Activated gamma-delta T cell treated with Interleukin-2 at 50 U/mL for 16 hours (primary cell): ENCODE data around the gene FAM174C.

Source experiments
- DNase-seq: peaks from one replicate; pipeline ENCODE4 v3.0.0-alpha.2; 2020

The FAM174C gene

DNA sequence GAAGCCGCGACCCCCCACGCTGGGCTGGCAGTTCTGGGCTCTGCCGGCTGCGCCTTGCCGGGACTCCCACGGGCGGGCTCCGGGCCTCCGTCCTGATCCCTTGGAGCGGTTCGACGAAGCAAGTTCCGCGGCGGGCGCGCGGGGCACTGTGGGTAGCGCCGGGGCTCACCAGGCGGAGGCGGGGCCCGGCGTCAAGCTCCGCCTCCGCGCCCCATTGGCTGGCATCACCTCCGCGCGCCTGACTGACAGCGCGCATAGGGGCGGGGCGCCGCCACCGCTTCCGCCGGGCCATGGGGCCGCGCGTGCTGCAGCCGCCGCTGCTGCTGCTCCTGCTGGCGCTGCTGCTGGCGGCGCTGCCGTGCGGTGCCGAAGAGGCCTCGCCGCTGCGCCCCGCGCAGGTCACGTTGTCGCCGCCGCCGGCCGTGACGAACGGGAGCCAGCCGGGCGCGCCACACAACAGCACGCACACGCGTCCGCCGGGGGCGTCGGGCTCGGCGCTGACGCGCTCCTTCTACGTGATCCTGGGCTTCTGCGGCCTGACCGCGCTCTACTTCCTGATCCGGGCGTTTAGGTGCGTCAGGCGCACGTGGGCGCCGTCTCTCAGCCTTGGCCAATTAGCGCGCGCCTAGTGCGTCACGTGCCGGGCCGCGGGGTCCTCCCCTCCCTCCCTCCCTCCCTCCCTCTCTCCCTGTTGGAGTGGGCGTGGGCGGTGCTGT, at the start of gene FAM174C:
Gene FAM174C (plus strand): TSS at position 271 of the 716 bp plus-strand sequence. CDS start 20 bp downstream, at position 291.
- peak; percentile 93 for DNase-seq

DNA sequence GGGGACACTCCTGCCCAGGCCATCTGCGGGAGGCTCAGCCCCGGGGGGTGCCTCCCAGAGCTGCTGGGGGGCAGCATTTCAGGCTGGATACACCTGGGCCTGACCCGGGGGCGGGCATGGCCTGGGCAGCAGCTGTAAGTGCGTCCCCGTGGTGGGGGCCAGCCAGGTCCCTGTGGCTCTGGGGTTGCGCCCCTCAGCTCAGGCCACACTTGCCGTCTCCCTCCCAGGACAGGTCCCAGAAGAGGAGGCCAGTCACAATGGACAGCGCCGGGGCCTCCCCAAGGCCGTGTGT, 49.2 kb upstream of the FAM174C start:
- DNase-seq, result no peak

DNA sequence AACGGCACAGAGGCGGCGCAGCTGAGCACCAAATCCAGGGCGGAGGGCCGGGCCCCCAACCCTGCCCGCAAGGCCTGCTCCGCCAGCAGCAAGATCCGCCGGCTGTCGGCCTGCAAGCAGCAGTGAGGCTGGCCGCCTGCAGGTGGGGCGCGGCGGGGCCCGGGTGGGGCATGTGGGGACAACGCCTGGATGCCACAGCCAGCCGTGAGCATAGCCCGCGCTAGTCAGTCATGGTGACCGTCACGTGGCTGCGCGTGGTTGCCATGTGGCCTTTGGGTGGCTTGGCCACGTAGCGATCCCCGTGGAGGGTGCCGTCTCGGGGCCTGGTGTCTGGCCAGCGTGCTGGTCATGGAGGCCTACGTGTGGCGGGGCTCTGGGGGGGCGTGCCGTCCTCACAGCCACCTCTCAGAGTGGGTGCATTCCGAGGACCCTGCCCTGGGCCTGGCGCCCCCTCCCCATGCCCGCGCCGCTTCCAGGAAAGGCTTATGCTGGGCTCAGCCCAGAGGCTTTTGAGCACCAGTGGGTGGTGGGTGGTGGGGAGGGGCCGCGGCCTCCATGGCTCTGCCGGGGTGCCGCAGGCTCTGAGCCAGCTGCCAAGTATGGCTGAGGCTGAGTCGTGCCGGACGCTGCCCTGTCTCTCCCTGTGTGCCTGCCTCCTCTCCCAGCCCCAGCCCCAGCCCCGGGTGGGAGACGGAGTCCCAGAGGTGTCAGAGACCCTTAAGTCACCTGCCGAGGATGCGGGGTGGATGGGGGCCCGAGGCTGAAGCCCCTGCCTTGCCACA, 48.6 kb upstream of the FAM174C start:
- no peak for DNase-seq

DNA sequence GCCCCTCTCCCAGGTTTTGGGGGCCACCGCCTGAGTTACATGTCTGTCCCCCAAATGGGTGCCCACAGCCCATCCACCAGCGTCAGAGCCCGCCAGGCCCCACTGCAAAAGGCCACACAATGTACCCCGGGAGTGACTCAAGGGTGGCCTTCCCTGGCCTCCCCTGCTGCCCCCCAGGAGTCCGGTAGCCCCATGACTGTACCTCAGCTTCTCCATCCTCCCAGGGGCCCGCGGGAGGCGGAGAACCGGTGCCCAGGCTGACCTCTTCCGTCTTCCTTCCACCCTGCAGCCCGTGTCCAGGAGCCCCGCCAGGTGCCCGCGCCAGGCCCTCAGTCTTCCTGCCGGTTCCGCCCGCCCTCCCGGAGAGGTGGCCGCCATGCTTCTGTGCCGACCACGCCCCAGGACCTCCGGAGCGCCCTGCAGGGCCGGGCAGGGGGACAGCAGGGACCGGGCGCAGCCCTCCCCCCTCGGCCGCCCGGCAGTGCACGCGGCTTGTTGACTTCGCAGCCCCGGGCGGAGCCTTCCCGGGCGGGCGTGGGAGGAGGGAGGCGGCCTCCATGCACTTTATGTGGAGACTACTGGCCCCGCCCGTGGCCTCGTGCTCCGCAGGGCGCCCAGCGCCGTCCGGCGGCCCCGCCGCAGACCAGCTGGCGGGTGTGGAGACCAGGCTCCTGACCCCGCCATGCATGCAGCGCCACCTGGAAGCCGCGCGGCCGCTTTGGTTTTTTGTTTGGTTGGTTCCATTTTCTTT, 47.9 kb upstream of the FAM174C start:
- no peak for DNase-seq

DNA sequence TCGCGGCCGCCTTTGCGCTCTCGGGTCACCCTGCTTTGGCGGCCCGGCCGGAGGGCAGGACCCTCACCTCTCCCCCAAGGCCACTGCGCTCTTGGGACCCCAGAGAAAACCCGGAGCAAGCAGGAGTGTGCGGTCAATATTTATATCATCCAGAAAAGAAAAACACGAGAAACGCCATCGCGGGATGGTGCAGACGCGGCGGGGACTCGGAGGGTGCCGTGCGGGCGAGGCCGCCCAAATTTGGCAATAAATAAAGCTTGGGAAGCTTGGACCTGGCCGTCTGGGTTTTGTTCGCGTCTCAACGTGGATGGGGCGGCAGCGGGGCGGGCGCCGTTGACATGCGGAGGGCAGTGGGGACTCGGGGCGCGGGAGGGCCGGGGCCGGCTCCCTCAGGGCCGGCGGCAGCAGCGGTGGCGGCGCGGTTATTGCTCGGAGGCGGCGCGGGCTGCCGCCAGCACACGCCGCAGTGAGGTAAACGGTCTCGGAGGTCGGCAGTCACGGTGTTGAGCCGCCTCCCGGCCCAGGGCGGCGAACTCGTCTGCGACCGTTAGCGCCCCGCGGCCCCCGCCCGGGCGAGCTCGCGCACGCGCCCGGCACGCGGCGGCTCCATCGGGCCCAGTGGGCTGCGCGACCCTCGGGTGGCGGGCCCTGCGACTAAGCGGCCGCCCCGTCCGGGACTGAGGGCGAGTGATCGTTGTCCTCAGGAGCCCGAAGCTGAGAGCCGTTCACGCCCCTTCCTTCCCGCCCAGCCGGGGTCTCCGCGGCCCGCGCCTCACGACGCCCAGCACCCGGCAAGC, 47.0 kb upstream of the FAM174C start:
- DNase-seq, result no peak

DNA sequence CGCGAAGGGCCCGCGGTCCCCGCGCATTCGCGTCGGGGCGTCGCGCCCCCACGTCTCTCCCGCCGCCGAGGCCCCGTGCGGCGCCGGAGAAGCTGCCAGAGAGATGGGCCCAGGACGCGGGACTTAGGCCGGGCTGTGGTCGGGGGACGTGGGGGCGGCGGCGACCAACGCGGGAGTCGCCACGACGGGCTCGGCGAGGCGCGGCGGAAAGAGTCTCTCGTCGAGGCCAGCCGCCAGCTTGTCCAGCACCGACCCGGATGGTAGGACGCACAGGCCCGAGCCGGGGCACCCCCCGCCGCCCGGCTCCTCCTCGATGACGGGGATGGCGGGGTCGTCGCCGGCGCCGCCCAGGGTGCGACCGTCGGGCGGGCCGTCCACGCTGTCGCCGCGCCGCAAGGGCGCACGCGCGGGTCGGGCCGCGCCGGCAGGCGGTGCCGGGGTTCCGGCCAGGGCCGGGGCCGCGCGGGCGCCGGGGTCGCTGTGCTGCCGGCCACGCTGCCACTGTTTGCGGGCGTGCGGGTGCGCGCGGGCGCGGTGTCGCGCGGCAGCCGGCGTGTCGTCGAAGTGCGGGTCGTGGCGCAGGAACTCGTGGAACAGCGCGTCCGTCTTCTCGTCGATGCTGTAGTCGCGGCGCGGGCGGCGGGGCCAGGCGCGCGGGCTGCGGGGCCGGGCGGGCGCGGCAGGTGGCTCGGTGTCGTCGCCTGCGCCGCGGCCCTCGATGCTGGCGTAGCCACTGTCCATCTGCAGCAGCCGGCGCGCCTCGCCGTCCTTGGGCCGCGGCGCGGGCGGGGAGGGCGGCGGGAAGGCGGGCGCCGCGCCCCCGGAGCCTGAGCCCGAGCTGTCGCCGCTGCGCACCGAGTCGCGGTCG, 46.0 kb upstream of the FAM174C start:
- no peak for DNase-seq

DNA sequence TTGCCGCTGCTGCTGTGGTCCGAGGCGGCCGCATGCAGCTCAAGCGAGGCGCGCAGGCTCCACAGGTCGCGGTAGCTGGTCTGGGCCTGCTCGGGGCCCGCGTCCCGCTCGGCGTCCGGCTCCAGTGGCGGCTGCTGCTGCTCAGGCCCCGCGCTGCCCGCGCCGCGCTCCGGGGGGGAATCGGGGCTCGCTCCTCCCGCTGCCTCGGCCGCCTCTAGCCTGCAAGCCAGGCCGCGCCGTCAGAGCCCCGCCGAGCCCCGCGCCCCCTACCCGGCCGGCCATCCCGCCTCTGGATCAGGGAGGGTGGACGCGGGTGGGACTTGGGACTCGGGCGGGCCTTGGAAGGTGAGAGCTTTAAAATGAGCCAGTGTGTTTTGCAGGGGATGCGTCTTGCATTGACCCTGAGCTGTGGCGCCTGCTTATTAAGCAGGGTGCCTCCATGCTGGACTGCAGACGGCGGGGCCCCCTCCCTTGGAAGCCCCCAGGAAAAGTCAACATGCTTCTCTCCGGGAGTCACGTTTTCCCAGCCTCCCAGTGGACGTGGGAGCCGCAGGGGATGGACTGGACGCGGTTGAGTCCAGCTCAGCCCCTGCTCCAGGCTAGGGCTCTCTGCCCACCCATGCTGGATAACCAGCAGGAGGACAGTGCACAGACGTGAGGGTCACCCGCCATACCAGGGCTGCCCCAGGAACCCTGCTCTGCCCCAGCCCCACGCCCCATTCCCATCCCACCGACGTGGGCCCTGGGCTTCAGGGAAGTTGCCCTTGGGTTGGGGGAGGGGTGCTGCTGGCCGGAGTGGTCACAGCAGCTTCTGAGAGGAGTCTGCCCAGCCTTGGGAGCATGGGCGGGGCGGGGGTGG, 45.2 kb upstream of the FAM174C start:
- no peak for DNase-seq

DNA sequence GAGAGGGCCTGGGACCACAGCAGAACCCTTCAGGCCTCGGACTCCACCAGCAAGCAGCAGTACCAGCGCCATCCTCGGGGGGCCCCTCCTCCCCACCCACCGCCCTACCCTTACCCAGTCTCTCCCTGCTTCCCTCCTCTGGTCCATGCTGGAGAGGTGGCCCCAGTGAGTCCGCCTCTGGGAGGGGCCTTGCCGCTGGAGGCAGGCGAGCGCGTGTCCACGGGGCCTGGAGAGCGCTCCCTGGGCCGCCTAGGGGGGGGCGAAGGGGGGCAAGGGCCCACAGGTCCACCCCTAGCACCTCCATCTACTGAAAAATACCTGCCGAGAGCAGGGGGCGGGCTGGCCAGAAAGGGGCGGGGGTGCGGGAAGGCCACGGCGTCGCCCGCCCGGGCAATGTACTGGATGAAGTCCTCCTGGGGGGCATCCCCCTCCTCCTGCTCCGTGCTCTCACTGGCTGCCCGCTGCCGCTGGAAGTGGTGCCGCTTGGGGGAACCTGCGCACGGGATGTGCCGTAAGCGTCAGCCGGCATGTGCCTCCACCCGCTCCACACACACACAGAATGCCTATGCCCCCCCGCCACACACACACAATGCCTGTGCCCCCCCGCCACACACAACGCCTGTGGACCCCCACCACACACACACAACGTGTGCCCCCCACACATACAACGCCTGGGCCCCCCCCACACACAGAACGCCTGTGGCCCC, 44.4 kb upstream of the FAM174C start:
- no peak for DNase-seq

DNA sequence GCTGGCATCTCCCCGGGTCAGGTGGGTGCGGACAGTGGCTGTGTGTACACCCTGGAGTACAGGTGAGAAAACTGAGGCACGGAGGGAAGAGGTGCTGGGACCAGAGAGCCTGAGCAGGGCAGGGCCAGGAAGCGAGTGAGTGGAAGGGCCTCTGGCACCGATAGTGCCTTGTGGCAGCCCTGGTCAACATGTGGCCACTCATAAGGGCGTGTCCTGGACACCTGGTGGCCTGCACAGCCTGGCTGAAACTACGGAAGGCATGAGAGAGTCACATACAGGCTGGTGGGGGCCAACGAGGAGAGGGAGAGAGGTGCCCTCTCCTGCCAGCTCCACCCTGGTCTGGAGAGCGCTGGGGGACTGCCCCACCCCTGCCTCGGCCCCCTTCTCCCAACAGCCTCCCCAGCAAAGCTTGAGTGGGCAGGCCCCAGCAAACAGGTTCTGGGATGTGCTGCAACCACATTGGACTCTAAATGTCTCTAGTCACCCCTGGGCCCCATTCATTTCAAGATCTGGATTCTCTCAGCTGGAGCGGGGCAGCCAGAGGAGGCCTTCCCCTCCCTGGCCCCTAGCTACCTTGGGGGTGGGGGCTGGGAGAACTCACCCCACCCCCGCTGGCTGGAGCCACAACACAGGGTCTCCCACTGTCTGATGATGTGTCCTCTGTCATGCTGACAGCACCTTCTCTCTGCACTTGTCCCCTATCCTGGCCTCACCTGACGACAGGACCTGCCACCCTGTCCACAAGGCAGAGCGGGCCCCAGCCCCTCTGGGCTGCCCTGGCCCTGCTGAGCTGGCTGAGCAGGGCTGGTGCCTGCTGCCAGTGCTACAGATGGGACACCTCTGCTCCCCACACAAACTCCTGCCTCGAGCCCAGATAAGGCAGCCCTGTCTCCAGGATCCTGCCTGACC, 43.3 kb upstream of the FAM174C start:
- no peak for DNase-seq

DNA sequence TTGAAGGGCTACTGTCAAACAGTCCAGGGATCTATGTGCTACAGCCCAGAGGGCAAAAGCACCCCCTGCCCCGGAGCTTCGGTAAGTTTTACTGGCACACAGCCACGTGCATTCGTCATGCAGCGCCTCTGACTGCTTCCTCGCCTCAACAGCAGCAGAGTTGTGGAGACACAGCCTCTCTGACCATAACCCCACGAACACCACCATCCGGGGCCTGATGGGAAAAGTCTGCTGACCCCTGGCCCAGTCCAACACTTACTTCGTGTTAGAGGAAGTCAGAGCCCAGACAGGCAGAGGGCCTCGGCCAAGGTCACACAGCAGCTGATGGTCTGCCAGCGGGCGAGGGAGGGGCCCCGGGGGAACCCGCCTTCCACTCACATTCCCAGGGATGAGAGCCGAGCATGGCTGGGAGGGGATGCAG, 42.7 kb upstream of the FAM174C start:
- no peak for DNase-seq

DNA sequence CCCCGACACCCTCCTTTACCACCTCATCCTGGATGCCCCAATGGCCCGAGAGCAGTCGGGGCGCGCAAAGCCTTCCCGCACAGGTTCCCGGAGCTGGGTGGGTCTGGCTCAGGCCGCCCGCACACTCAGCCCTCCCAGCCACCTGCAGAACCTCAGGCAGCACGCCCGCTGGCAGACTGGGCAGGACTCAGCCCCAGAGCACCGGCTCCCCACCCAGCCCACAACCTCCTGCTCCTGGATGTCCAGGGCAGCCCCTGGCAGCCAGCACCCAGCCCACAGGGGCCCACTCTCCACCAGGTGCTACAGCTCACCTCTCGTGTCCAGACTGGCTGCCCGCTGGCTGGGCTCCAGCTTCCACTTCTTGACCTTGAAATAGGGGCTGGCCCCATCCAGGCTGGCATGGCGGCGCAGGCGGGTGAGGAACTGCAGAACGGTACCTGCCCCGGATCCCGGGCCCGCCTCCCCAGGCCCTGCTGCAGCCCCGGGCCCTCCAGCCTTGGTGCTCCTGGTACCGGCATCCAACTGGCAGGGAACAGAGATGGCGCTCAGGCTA, 42.1 kb upstream of the FAM174C start:
- no peak for DNase-seq

DNA sequence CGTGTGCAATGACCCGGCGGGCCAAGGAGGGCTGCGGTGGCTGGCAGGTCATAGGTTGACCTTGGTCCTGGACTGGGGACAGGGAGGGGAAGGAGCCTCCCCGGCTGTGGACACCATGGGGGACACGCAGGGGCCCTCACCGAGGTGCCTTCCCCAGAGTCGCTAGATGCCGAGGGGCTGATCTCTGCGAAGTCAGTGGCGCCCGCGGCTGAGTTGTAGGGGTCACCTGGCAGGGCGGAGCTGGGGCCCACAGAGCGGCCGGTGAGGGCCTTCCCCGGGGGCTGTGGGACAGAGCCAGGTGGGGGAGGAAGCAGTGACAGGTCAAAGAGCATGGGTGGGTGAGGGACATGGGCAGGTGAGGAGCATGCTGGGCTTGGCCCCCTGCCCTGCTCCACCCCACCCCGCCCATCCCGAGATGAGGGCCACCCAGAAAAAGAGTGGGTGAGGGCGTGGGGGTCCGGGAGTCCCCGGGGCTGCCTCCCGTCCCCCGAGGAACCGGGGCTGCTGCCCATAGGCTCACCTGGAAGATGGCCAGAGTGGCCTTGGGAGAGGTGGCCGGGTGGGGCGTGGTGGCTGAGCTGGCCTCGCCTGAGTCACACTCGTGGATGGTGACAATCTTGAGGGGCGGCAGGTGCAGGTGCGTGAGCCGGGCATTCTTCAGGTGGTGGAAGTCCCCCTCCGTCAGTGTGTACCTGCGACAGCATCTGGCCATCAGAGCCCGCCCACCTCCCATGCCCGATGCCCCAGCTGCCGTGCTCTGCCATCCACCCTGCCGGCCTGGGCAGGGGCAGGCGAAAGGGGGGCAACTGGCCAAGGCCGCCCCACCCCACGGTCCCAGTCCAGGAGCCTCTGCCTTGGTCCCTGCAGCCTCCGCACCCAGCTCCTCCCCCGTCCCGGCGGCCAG, 41.0 kb upstream of the FAM174C start:
- no peak for DNase-seq

DNA sequence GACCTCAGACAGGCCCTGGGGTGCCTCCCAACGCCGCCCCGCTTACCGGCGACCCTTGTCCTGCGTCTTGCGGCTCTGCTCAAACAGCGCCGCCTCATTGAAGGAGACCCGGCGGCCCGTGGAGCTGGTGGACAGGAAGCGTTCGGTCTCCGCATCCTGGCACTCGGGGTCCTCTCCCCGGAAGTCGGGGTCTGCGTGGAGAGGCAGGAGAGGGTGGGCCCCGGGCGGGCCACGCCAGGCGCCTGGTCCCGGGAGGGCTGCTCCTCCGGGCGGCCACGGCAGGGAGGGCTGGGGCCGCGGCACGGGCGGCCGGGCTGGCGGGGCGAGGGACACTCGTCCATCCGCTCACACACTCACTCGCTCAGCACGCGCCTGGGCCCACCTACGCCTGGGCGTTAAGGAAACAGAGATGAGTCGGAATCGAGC, 40.4 kb upstream of the FAM174C start:
- no peak for DNase-seq

DNA sequence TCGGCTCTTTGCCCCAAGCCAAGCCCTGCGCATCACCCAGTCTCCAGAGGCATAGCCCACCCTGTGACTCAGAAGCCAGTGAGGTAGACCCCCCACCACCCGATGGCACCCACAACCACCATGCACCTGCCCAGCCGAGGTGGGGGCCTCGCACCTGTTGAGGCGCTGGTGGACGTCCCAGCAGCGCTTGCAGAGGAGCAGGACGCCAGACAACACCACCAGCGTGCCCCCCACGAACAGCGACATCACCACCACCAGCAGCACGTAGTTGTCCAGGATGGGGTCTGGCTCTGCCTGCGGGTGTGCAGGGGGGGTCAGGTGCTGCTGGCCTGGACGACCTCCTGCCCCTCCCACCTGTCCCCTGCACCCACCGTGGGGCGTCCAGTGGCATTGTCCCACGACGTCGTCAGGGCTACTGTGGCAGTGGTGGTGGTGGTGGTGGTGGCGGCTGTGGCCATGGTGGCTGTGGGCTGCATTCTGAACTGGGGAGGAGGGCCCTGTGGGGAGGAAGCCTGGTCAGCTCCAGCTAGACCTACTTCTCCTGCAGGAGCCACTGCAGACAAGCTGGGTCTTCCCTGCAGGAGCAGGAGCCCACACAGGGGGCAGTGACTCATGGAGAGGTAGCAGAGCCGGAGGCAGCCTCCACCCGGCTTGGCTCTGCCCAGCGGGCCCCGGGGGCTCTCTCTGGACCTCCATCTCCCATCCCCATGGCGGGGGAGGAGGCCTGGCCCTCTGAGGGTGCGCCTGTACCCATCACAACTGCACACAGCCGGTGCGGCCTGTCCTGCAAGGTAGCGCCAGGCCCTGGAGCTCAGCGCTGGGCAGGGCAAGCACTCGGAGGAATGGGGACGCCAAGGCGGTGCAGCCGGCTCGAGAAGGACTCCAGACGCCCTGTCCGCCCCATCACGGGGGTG, 39.4 kb upstream of the FAM174C start:
- no peak for DNase-seq

DNA sequence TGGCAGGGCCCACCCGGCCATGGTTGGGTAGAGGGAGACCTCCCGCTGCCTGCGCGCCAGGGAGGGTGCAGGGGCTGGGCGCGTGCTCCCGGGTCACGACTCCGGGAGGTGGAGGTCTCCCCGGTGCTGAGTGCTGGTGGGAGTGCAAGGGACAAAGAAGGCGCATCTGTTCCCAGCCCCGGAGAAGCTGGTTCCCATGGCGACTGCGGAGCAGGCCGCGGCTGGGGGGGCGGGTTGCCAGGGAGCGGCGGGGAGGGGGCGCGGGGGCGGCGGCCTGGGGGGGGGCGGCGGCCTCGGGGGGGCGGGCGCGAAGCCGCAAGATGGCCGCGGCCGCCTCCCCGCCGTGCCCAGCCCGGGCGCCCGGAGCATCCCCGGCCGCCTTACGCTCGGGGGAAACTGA, 38.8 kb upstream of the FAM174C start:
- no peak for DNase-seq

DNA sequence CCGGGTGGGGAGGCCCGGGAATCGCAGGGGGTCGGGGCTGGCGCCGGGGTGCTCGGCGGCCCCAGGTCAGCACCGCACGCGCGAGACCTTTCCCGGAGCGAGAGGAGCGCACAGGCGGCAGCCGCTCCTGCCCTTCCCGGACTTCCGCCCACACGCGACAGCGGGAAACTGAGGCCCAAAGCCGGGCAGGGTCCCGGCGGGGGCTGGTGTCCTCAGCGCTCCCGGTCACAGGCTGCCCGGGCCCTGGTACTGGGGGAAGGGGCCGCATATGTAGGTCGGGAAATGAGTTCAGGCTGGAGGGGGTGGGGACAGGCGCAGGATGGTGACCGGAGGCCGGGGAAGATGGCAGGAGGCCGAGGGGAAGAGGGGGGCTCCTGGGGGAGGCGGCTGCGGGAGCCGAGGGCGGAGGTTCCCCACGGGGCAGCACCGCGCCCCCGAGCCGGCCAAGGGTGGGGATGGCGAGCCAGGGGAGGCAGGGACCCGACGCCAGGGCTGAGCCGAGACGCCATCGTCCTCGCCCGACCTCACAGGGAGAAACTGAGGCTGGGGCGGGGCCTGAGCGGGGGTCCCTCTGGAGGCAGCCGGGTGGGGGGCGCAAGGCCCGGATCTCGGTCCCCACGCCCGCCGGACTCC, 38.2 kb upstream of the FAM174C start:
- no peak for DNase-seq
